ENCODE measurements around the gene SGCG.

GRCh38 chr13:23347601-23348000 lies 166.8 kb downstream of the SGCG start:
- TF ChIP-seq POLR2AphosphoS5 (IDR thresholded peaks at IDR 0.05; ENCODE audit: low read depth, low read length), result no peak
- no peak for TF ChIP-seq POU2F2 (IDR thresholded peaks at IDR 0.05; ENCODE audit: low read depth, low read length)
- TF ChIP-seq TAF1 (IDR thresholded peaks at IDR 0.05; ENCODE audit: low read depth, low read length), result no peak
